D721Med (cell line): ENCODE data around the gene AGTPBP1.

Source experiments
- DNase-seq: peaks from one replicate; pipeline ENCODE4 v3.0.0; 2011; ENCODE audit warnings: low spot score; ENCODE audit not compliant: insufficient read length
- FAIRE-seq: peaks from 2 replicates; lab custom pipeline; 2011; peaks lifted over from hg19 to GRCh38; lab: Jason Lieb, UNC
- CTCF ChIP-seq: IDR thresholded peaks from 2 replicates; pipeline ENCODE4 v1.5.1; 2012; ENCODE audit warnings: mild to moderate bottlenecking, control low read depth; ENCODE audit not compliant: insufficient read depth; ENCODE audit errors: missing control alignments

AGTPBP1 gene

GRCh38 chr9:85742597-85742936 is 813 bp upstream of the AGTPBP1 start:
- no peak for TF ChIP-seq CTCF
- FAIRE-seq = no peak
- no peak for DNase-seq

- no peak for TF ChIP-seq CTCF
- FAIRE-seq (no peak), DNase-seq (no peak)
Measured at GRCh38 chr9:85741095-85741874, 469 bp downstream of the AGTPBP1 start.

- no peak for FAIRE-seq
- TF ChIP-seq CTCF = no peak
- no peak for DNase-seq
Measured at GRCh38 chr9:85740787-85741094, 1.0 kb downstream of the AGTPBP1 start.

- no peak for TF ChIP-seq CTCF
- DNase-seq = no peak
- no peak for FAIRE-seq
Measured at GRCh38 chr9:85738509-85738908, 3.2 kb downstream of the AGTPBP1 start.

GRCh38 chr9:85737671-85738070 is 4.1 kb downstream of the AGTPBP1 start:
- DNase-seq (no peak), FAIRE-seq (no peak)
- no peak for TF ChIP-seq CTCF

- no peak for TF ChIP-seq CTCF
- no peak for FAIRE-seq
- DNase-seq = no peak
Measured at GRCh38 chr9:85730916-85731630, 10.7 kb downstream of the AGTPBP1 start.

- DNase-seq (no peak), FAIRE-seq (no peak)
- no peak for TF ChIP-seq CTCF
Measured at GRCh38 chr9:85729882-85730281, 11.9 kb downstream of the AGTPBP1 start.
